ENCODE data around the gene SLC16A8. TPM values are rescaled to one million over a fixed set of nuclear protein-coding genes. Genes with fewer than 3 reads are reported as not detected.
"Not testable (repeated sequence)": the region's sequence is repeated elsewhere in the genome, so short reads cannot be mapped to it uniquely, and the experiment has no call there.

Gene SLC16A8
- total and polyA plus RNA-seq, 8 donors = 0.05 to 0.57 (median 0.06) TPM; not detected in 5

DNA sequence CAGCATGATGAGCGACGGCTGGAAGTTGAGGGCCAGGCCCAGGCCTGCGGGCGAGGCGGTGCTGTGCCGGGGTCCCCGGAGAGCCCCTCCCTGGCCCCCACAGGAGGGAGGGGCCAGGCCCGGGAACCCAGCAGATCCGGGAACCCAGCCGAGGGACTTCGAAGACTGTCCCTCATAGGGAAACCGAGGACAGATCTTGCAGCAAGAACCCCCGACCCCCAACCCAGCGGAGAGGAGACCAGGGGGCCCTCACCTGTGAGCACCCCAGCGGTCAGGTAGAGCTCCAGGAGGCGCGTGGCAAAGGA is 2.4 kb downstream of the SLC16A8 start:
- FAIRE-seq = no peak
- Histone ChIP-seq H3K27me3 (peaks cover 0 to 4% (median 0%) of the 10 kb centered on the region in 4 donors), H3K4me3 (peak overlapping the region in 2 of 4 donors; percentile 22 to 35), H3K9me3 (no peaks in the 10 kb centered on the region), H3K36me3 (no peaks in the 10 kb centered on the region), H3K27ac (no peak overlapping the region), H3K4me1 (peaks cover 0 to 8% (median 3%) of the 10 kb centered on the region in 3 donors)
- ATAC-seq = no peak
- TF ChIP-seq, protein P1, sequence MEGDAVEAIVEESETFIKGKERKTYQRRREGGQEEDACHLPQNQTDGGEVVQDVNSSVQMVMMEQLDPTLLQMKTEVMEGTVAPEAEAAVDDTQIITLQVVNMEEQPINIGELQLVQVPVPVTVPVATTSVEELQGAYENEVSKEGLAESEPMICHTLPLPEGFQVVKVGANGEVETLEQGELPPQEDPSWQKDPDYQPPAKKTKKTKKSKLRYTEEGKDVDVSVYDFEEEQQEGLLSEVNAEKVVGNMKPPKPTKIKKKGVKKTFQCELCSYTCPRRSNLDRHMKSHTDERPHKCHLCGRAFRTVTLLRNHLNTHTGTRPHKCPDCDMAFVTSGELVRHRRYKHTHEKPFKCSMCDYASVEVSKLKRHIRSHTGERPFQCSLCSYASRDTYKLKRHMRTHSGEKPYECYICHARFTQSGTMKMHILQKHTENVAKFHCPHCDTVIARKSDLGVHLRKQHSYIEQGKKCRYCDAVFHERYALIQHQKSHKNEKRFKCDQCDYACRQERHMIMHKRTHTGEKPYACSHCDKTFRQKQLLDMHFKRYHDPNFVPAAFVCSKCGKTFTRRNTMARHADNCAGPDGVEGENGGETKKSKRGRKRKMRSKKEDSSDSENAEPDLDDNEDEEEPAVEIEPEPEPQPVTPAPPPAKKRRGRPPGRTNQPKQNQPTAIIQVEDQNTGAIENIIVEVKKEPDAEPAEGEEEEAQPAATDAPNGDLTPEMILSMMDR (IDR thresholded peaks at IDR 0.05) = no peak
- intact Hi-C loops (cut with DNase I) = no loop called here
- DNase-seq = peak in 1 of 6 donors; percentile 77
- WGBS, 2 donors = 10 to 13% methylated on average over 13 to 17 of the region's 17 CpGs

DNA sequence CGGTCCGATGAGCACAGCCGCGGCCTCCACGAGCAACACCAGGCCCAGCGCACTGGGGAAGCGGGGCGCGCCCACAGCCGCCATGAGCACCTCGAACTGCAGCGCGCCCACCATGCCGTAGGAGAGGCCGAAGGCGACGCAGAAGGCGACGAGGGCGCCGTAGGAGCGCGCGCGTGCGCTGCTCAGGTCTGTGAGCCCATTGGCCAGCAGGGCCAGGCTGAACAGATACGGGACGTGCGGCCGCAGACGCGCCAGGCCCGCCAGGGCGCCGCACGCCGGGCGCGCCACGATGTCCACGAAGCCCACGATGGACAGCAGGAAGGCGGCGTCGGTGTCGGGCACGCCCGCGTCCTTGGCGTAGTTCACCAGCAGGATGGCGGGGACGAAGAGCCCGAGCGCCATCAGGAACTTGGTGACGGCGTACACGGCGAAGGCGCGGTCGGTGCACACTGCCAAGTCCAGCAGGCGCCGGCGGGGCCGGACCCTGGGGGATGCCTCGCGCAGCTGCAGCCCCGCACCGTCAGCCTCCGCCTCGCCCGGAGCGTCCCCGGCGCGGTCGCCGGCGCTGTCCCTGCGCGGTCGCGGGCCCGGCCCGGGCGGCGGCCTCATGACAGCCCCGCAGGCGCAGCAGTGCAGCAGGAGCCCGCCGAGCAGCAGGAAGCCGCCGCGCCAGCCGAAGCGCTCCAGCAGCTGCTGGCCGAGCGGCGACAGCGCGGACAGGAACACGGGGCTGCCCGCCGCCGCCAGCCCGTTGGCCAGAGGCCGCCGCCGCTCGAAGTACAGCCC is 2.9 kb downstream of the SLC16A8 start:
- no peak overlapping the region for H3K27ac ChIP-seq
- peaks cover 0 to 4% (median 0%) of the 10 kb centered on the region in 4 donors for H3K27me3 ChIP-seq
- H3K4me3 ChIP-seq = peak overlapping the region in 3 of 4 donors; percentile 6 to 35 (median 22)
- peak; percentile 46 to 69 (median 62) for ATAC-seq
- H3K9me3 ChIP-seq = no peaks in the 10 kb centered on the region
- WGBS, 2 donors = 5% methylated on average over 103 to 110 of the region's 110 CpGs
- intact Hi-C loops (cut with DNase I) = no loop called here
- peak in 3 of 6 donors; percentile 41 to 78 (median 74) for DNase-seq
- FAIRE-seq = no peak
- H3K4me1 ChIP-seq = peaks cover 0 to 8% (median 3%) of the 10 kb centered on the region in 3 donors
- TF ChIP-seq, protein P1 (IDR thresholded peaks at IDR 0.05) = no peak
- H3K36me3 ChIP-seq = no peaks in the 10 kb centered on the region

DNA sequence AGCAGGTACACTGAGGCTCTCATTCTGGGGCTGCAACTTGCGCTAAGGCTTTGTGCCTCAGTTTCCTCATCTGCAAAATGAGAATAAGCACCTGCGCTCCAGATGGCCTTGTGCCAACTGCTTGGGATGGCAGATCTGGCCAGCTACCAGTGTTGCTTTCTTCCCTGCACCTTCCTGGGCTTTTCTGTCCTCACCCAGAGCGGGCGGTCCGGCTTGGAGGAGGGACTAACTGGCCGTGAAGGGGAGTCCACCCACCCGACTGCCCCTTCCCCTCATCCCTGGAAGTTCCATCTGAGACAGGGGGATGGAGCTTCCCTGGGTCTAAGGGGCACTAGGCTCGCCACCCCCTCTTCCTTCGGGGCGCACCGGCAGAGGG is 3.5 kb downstream of the SLC16A8 start:
- TF ChIP-seq, protein P1 (IDR thresholded peaks at IDR 0.05) = no peak
- intact Hi-C loops (cut with DNase I) = no loop called here
- Histone ChIP-seq H3K27me3 (peaks cover 0 to 4% (median 0%) of the 10 kb centered on the region in 4 donors), H3K4me3 (peak overlapping the region in 1 of 4 donors; percentile 35), H3K27ac (no peak overlapping the region), H3K36me3 (no peaks in the 10 kb centered on the region), H3K4me1 (peaks cover 0 to 8% (median 3%) of the 10 kb centered on the region in 3 donors), H3K9me3 (no peaks in the 10 kb centered on the region)
- ATAC-seq (no peak), DNase-seq (no peak), FAIRE-seq (no peak)
- WGBS, 2 donors = 61 to 68% methylated on average over 11 of the region's 11 CpGs

DNA sequence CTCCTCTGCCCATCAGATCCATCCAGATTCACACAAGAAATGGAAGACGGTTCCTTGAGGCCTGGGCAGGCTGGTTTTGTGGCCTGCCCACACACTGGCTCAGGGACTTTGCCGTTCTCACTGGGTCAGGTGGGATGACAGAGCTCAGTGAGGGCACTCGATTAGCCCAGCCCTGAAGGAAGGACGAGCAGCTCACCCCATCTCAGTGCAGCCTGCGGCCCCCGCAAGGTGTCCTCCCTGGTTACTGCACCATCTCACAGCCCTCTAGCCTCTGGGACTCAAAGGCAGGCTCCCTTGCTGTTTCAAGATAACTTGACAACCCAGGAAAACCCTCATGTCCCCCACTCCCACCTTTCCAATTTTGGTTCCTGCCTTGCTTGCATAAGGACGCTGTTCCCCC is 4.2 kb downstream of the SLC16A8 start:
- H3K9me3 ChIP-seq = no peaks in the 10 kb centered on the region
- DNase-seq (peak in 1 of 6 donors; percentile 22), FAIRE-seq (no peak), ATAC-seq (no peak)
- peaks cover 0 to 8% (median 3%) of the 10 kb centered on the region in 3 donors for H3K4me1 ChIP-seq
- no peak overlapping the region for H3K27ac ChIP-seq
- TF ChIP-seq, protein P1 (IDR thresholded peaks at IDR 0.05) = no peak
- 86 to 87% methylated on average over 7 of the region's 7 CpGs for WGBS, 2 donors
- peaks cover 0 to 4% (median 0%) of the 10 kb centered on the region in 4 donors for H3K27me3 ChIP-seq
- intact Hi-C loops (cut with DNase I) = no loop called here
- peaks cover 0 to 1% (median 0%) of the 10 kb centered on the region in 3 donors for H3K36me3 ChIP-seq
- H3K4me3 ChIP-seq = no peak overlapping the region

DNA sequence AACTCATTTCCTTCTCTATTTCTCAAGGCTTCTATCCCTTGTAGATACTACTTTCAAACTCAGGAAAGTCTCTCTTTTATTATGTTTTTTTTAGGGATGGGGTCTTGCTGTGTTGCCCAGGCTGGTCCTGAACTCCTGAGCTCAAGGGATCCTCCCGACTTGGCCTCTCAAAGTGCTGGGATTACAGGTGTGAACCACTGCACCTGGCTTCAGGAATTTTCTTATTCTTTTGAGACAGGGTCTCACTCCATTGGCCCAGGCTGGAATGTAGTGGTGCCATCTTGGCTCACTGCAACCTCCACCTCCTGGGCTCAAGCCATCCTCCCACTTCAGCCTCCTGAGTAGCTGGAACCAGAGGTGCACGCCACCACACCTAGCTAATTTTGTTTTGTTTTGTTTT is 4.8 kb downstream of the SLC16A8 start:
- WGBS, 2 donors = 91 to 93% methylated on average over 2 of the region's 2 CpGs
- not testable (repeated sequence) for FAIRE-seq

More for the DNA sequence above, 4.8 kb downstream of the SLC16A8 start:
- ATAC-seq; intact Hi-C loops (cut with DNase I); H3K9me3 ChIP-seq; H3K4me3 ChIP-seq; H3K36me3 ChIP-seq; H3K4me1 ChIP-seq; H3K27me3 ChIP-seq; H3K27ac ChIP-seq: not testable (repeated sequence)
- peak in 1 of 6 donors; percentile 10 for DNase-seq

All from pancreas (tissue), 10 donors.